DMS114 treated with DMSO at 0.1 percent for 48 hours (cell line): ENCODE results near the gene RIMBP2.

Source experiments
- DNase-seq: peaks from one replicate; lab custom pipeline; 2025; ENCODE audit not compliant: unreplicated experiment; lab: John Stamatoyannopoulos, UW

The RIMBP2 gene

DNA sequence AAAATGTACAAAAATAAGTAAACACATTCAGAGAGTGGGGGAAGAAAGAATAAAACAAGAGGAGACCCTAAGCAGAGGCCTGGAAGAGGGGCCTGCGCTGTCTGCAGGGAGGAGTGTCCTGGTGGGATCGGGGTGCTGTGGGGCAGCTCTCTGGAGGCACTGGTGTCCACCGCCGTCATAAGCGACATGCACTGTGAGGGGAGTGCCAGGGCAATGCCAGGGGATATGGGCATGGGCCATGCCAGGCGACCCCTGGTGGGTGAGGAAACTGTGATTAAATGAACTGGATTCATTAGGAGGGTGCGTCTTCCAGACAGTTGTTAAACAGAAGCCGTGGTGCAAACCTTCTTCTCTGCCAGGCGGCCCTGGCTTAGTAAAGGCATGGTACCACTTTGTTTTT lies 261.8 kb downstream of the RIMBP2 start:
- DNase-seq, result no peak

DNA sequence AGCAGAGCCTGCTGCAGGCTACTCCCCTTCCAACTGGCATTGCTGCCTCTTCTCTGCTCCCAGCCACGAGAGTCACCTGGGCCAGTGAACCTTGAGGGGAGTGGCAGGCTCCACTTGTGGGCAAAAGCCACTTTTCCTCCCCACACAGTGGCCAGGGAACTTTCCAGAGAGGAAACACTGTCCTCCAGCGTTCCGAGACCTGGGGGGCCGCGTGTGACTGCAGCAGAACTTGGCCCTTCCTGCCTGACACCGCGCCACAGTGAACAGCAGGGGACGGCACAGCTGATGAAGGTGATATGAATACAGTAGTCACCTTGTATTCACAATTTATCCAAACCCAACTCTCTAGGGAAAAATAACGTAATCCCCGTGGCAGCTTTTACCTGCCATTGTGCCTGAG lies 263.6 kb downstream of the RIMBP2 start:
- DNase-seq, result no peak

DNA sequence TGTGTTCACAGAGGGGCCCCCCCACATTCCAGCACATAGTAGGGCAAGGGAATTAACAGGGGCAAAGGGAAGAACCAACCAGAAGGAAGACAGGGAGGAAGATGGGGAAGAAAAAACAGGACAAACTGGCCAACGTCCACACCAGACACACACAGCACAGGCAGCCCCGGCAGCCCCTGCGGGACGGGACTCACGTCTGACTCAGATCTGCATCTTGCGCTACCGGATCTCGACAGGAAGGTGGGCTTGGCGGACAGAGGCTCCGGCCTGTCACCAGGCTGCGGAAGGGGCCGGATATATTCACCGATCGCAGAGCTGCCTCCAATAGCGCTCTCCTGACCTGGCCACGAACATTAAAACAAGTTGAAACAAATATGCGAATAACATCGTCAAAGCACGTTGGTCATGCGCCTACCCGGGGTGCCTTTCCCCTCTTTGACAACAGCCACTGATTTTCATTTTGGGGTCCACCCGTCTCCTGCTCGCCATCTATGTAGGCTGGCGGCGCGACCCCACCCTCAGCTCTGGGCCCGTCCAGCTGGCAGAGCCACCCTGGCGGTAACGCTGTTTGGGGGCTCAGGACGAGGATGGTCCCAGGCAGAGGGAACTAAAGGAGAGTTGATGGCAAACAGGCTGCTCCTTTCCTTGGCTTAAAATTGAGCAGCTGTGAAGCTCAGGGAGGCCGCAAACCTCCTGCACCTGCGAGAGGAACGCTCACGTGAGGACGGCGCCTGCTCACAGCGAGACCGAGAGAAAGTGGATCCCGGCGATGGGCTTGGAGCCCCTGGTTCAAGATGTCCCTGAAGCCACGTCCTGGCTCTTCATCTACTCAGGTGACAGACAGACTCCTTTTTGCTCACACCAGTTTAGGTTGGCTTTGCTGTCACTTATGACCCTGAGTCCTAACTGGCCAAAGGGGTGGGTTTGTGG lies 264.8 kb downstream of the RIMBP2 start:
- no peak for DNase-seq

DNA sequence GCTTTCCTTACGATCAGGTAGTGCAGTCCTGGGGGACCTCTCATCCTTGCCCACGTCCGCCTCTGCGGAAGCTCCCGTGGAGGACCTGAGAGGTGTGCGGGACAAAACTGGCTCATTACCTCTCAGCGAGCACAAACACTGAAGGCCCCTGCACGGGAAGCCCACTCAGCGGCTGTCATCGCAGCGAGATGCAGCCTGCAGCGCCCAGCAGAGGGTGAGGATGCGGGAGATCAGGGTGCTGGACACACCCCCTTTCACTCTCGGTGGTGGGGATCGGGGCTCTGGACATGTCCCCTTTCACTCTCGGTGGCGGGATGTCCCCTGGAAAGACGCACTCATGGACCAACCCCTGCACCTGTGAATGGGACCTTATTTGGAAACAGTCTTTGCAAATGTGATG lies 266.8 kb downstream of the RIMBP2 start:
- DNase-seq, result no peak

DNA sequence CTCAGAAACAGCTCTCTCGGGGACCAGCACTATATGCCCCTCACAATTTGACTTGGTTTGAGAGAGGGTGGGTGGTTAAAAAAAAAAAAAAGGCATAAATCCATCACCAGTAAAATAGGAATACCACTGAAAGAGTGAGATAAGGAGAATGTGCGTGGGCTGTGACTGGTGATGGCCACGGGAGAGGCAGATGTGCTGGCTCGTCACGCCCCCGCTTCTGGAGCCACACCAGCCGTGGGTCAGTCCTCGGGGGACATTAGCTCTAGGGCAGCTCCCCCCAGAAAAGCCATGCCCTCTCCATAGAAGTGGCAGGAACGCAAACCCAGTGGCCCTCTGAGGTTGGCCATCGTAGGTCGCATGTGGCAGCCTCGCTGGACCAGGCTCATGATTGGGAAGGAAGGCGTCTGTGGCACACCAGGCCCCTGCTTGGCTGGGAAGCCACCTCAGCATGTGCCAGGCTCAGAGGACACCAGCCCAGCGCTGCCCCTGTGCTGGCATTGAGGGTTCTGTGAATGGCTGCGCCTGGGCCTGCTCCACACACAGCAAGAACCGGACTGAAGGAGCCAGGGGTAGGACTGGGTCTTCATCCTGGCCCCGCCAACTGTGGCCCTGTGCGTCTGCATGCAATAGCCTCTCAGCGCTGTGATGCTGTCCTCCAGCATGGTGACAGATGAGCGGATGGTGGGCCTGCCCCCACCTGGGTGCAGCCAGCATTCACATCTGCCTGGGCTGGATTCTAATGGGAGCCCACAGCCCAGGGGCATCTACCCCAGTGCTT lies 267.9 kb downstream of the RIMBP2 start:
- no peak for DNase-seq

DNA sequence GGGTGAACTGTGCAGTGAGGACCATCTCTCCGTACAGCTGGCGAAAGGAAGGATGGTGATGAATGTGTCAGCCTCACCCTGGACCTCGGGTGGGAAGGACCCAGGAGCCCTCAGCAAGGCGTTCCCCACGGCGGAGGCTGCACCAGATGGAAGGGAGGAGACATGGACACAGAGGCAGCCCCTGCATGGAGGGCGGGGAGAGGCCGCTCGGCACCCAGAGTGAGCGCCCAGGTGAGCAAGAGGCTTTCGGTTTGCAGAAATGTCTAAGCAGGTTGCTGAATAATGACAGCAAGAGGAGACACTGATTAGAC lies 268.5 kb downstream of the RIMBP2 start:
- no peak for DNase-seq

DNA sequence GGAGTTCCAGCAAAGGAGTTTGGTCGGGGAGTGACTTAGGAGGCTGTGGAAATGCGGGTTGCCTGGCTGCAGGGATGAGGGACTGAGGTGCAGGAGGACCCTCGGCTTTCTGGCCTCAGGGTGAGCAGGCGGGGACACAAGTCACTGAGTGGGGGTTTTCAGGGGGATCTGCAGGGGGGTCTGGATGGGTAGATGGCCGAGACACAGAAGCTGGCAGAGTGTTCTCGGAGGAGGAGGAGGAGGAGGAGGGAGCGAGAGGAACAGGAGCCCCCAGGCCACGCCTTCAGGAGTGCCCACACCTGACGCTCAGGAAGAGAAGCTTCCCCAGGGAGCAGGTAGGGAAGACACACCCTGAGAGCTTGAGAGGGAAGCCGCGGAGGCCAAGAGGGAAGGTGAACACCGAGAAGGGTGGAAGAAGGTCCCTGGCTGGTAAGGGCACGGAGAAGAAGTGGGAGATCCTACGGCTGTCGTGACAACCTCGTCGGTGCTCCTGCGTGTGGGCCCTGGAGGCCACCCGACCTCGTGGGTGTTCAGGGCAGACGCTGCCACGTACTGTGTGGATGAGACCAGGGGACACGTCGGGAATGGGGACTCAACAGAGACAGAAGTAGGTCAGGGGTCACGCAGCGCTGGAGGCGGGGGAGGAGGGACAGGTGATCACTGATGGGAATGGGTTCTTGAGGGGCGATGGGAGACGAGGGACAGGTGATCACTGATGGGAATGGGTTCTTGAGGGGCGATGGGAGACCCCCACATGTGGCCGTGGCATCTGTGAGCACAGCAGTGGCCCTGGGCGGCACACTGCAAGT lies 269.0 kb downstream of the RIMBP2 start:
- DNase-seq, result no peak

DNA sequence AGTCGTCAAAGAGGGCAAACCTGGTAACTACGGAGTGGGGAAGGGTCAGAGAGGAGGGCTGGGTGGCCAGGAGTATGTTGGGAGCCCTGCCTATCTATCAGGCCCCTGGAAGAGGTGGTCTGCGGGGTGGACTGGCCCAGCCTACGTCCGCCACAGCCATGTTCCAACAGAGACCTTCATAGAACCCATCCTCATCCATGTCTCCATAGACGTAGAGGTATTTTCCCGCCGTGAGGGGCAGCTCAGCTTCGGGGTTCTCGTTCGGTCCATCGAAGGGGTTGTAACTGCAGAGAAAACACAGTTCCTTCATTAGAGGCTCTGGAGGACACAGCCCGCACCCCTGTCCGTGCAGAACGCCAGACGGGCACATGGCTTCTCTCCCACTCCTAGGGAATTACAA lies 271.1 kb downstream of the RIMBP2 start:
- DNase-seq, result no peak

DNA sequence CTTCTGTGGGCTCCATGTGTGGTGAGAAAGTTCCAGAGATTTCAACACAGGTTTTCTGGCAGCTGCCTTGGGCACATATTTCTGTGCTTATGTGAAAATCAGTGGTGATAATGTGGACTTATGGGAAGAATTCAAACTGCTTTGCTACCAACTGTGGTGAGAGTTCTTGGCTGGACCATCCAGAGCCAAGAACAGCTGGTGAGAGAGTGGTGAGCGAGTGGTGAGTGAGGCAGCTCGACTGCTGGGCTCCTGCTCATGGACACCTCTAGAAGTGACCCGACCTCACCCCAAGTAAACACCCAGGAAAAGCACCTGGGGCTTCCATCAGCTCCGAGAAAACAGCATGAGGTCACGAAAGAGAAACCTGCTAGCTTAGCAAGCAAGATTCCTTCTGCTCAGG lies 272.0 kb downstream of the RIMBP2 start:
- DNase-seq, result no peak

DNA sequence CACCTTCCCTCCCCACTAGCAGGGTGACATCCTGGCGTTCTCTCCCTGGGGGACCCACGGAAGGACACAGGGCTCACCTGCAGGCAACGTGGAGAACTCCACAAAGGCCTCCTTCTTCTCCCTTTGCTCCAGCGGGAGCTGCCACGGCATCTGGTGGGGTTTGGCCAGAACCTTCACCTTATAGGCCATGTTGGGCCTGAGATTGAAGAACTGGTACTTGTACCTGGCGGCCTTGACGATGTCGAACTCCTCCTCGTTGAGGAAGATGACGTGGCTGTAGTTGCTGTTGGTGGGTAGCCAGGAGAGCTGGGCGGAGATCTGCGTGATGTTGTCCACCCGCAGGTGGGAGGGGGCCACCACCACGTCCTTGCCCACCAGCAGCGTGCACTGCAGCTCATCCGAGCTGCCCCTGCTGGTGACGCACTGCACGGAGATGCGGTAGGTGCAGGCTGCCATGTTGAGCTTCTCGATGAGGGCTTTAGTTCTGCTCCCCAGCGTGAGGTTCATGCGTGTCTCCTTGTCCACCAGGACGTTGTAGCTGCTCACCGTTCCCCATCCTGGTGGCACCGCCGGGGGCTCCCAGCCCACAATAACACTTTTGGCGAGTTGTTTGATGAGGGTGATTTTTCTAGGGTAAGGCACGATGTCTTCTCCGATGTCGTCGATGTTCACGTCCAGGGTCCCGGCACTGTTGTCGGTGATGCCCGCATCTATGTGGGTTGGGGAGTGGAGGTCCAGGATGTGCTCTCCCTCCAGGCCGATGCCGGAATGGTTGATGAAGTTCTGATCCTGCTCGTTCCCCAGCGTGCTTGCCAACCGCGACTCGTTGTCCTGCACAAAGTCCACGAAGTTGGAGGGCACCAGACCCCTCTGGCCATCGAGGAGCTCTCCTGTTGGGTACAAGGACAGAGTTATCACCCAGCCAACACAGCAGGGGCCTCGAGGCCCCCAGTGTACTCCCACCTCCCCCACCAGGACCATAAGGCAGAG lies 274.0 kb downstream of the RIMBP2 start:
- no peak for DNase-seq

DNA sequence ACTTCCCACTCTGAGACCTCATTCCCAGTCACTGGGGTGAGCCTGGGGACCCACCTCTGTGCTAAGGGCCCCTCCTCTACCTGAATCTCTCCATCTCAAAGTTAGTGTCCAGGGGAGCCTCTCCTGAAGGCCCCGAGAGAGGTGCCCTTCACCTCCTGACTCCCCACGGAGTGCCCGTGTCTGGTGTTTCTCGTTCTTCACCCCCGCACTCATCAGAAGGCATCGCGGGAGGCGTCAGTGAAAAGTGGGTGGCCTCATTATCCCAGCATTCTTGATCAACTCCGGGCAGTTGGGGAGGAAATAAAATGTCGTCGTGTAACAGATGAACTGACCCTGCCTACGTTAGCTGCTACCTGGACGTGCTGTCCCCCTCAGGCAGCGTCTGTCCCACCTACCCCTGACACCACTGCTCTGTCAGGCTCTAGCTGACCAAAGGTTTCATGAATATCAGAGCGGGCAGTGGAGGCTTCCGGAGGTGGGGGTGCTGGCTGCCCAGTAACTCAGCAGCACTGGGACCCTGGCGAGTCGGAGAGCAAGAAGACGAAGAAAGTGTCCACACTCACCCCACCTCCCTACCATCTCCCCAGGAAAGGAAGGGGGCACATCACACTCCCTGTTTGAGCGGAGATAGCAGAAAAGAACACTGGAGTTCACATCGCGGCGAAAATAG lies 275.6 kb downstream of the RIMBP2 start:
- no peak for DNase-seq

DNA sequence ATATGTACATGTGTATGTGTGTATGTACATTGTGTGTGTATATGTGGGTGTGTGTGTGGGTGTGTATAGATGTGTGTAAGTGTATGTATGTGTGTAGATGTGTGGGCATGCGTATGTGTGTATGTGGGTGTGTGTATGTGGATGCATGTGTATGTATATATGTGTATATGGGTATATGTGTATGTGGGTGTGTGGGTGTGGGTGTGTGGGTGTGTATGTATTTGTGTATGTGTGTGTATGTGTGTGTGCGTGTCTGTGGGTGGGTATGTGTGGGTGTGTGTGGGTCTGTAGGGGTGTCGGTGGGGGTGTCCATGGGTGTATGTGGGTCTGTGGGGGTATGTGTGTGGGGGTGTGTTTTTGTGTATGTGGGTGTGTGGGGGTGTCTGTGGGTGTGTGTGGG lies 276.8 kb downstream of the RIMBP2 start:
- no peak for DNase-seq

DNA sequence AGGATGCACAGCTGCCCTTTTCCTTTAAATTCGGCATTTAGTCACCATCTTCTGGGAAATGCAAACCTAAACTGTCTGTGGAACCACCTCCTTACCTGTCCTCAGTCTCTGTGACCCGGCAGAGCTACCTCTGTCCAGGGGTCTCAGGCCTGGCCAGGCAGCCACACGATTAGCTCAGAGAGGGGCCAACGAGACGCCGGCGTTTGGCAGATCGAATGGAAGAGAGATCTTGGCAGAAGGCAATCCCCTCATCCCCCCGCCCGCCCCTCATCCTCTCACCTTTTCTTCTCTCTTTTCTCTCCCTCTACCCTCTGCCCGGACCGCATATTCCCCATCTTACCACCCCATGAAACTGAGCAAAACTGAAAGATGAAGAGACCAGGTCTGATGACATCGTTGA lies 277.4 kb downstream of the RIMBP2 start:
- DNase-seq, result no peak

DNA sequence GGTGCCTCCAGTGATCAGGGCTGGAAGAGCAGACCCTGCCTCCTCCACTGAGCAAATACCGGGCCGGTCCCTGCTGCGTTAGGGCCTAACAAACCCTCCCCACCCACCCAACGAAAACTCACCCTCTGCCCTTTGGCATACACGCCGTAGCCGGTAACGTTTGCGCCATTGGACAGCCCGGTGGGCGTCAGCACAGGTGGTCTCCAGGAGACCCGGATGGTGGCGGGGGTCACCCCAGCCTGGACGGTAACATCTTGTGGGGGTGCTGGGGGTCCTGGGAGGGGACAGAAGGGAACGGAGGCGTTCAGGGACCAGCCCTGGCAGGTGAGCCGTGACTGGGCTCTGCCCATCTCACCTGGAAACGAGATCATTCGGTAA lies 277.9 kb downstream of the RIMBP2 start:
- DNase-seq, result no peak

DNA sequence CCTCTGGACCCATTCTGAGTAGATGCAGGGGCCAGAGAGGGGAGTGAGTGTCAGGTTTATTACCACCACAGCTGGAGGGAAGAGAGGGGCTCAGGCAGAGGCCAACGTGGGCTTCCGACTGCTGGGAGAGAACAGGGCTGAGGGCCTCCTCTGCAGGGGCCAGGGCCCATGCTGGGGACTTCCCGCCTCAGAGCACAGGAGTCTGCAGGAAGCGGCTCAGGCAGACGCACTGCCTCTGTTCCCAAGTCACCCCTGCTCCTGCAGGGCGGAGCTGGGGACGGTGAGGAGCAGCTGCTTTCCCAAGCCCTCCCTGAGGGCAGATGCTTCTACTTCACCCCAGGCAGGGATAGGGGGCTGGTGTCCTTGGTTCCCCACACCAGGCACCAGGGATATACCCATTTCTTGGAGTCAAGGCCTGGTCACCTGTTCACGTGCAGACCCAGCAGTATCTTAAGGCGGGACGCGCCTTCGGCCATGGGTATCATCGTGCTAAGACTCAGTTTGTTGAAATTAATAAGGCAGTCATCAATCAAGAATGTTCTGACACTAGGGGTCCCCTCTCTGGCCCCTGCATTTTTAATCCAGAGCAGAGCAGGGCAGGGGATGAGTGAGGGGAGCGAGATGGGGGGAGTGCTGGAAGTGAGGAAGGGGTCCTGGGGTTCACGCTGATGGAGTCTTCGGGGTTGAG lies 278.4 kb downstream of the RIMBP2 start:
- DNase-seq, result no peak

DNA sequence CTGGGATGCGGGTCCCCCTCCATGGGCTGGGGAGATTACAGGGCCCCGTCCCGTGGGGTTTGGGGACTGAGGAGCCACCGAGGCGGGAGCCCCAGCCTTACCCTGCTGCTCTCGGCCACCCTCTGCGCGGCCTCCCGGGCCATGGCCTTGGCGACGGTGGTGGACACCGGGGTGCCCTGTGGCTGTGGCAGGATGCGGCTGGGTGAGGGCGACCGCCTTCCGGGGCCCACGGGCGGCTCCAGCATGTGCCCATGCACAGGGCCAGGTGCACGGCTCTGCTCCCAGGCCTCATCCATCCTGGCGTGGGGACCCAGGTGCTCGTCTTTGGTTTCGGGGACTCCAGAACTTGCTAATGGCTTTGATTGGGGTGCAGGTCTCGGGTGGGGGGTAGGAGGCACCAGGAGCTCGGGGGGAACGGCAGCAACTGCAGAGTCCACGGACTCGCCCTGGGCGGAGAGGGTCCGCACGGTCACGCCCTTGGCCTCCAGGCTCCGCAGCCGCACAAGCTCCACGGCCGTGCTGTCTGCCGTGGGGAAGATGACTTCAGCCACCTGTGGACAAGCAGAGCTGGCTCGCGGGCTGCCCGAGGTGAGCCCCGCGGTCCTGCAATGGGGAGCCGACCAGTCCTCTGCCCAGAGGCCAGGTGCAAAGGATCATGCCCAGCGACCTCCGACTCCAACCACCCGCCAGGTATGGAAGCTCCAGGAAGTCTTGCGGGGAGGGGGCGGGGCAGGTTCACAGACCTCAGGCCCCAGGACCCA lies 279.2 kb downstream of the RIMBP2 start:
- DNase-seq, result no peak

DNA sequence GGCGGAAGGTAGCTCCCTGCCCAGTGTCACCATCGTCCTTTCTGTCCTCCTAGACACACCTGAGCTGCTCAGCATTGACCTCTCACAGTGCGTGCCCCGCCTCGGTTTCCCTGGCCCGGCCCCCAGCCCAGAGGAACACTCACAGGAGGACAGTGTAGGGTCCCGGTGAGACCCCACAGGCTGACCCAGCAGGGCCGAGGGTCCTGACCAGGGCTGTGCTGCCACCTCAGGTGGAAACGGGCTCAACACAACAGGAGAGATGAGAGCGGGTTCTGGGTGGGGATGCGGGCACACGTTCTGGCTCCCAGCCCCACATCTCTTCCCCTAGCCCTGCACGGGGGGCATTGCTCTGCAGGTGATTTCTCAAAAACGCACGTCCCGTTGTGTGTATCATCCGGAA lies 280.3 kb downstream of the RIMBP2 start:
- DNase-seq, result no peak

DNA sequence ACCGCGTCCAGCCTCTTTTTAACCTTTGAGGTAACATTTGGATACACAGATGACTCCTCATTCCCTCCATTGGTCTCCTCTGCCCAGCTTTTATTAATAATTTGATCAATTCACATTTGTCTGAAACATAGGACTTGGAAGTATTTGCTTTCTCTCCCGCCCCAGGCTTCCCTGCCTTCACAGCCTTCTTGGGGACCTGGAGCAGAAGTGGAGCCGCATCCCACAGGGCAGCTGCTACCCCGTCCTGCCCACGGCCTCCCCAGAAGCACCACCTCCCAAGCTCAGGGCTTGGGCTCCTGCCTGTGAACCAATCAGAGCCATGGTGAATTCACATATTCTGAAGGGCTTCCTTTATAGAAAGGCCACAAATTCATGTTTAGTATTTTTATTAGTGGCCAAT lies 280.8 kb downstream of the RIMBP2 start:
- no peak for DNase-seq

DNA sequence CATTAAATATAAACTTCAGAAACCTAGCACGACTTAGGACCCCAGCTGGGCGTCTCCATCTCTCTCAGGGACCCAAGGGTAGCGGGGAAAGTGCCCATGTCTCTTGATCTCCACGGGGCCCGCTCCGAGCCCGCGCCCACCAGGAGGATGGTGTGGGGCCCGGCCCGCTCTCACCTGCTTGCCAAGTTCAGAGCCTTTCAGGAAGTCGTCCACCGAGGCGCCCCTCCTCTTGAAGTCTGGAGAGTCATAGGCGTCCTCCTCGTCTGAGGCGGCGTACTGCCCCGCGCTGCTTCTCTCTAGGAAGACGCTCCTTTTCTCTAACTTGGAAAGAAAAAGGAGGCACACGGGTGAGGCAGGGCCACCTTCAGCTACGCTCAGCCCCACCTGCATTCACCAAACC lies 281.5 kb downstream of the RIMBP2 start:
- no peak for DNase-seq
